Smooth muscle cell (in vitro differentiated cells): ENCODE results near the gene MYBL2. TPM values are rescaled to one million over a fixed set of nuclear protein-coding genes. Genes with fewer than 3 reads are reported as not detected.

Experiments used
- DNase-seq: peaks from one replicate; lab custom pipeline; 2025; ENCODE audit not compliant: unreplicated experiment; lab: John Stamatoyannopoulos, UW
- H2AFZ ChIP-seq: fragments of 200-600 bp; sonication (generic); 2 replicates; pipeline ENCODE4 v1.6.0; 2016; ENCODE audit warnings: antibody characterized with exemption, low read depth, mild to moderate bottlenecking
- H3F3A ChIP-seq: fragments of 200-600 bp; sonication (generic); 2 replicates; pipeline ENCODE4 v1.6.0; 2017; ENCODE audit warnings: antibody characterized with exemption, low read depth
- H3K27ac ChIP-seq: fragments of 200-600 bp; sonication (generic); 2 replicates; pipeline ENCODE4 v1.5.1; 2016; ENCODE audit warnings: low read depth, mild to moderate bottlenecking
- H3K27me3 ChIP-seq: fragments of 200-600 bp; sonication (generic); 2 replicates; pipeline ENCODE4 v1.6.1; 2016; ENCODE audit warnings: low read depth, mild to moderate bottlenecking
- H3K36me3 ChIP-seq: fragments of 200-600 bp; sonication (generic); 2 replicates; pipeline ENCODE4 v1.5.1; 2016; ENCODE audit warnings: low read depth
- H3K4me1 ChIP-seq: fragments of 200-600 bp; sonication (generic); 2 replicates; pipeline ENCODE4 v1.5.1; 2016; ENCODE audit warnings: low read depth
- H3K4me2 ChIP-seq: fragments of 200-600 bp; sonication (generic); 2 replicates; pipeline ENCODE4 v1.6.0; 2016; ENCODE audit warnings: mild to moderate bottlenecking
- H3K4me3 ChIP-seq: fragments of 200-600 bp; sonication (generic); 2 replicates; pipeline ENCODE4 v1.5.1; 2016; ENCODE audit warnings: mild to moderate bottlenecking
- H3K79me2 ChIP-seq: fragments of 200-600 bp; sonication (generic); 2 replicates; pipeline ENCODE4 v1.6.0; 2016; ENCODE audit warnings: low read depth, mild to moderate bottlenecking
- H3K9ac ChIP-seq: fragments of 200-600 bp; sonication (generic); 2 replicates; pipeline ENCODE4 v1.6.0; 2016; ENCODE audit warnings: low read depth
- H3K9me3 ChIP-seq: fragments of 200-600 bp; sonication (generic); replicated peaks from 2 replicates; pipeline ENCODE4 v1.5.1; 2016; ENCODE audit warnings: low read depth
- H4K20me1 ChIP-seq: fragments of 200-600 bp; sonication (generic); 2 replicates; pipeline ENCODE4 v1.6.0; 2016; ENCODE audit warnings: low read depth
- CTCF ChIP-seq: fragments of 200-600 bp; sonication (generic); IDR thresholded peaks from 2 replicates; pipeline ENCODE4 v1.5.1; 2017; ENCODE audit warnings: borderline replicate concordance, mild to moderate bottlenecking, antibody characterized with exemption; ENCODE audit not compliant: insufficient read depth, poor library complexity, severe bottlenecking
- WGBS: methylation state at CpG from one replicate; pipeline ENCODE4 v1.1.7; 2016; ENCODE audit warnings: low lambda C conversion rate; 5-methylcytosine and 5-hydroxymethylcytosine counted together
- polyA plus RNA-seq: library from polyadenylated mRNA; unstranded; fragments of >200 nt; fragmentation: Nextera tagmentation; extraction: Ambion mirVana; gene quantifications from 2 replicates; pipeline ENCODE4 v1.2.1, GENCODE V29; 2016
- total RNA-seq: library from RNA; depleted of rRNA; stranded (reverse); fragments of >200 nt; gene quantifications from 2 replicates; pipeline ENCODE4 v1.2.3, GENCODE V29; 2014

Gene MYBL2
- total and polyA plus RNA-seq, 2 experiments from 2014 or later, result 8.6 to 26.2 TPM

- no peak within 1 kb of the TSS for H3K9ac ChIP-seq
These were observed 60.0 kb downstream of the MYBL2 start, which contains the start of gene GTSF1L for GRCh38 chr20:43726811-43727338. TSS of gene GTSF1L (minus strand) at chr20:43727002. CDS start at chr20:43726694, 308 bp downstream.

GRCh38 chr20:43727980-43728590 lies 61.2 kb downstream of the MYBL2 start:
- WGBS, result 100% methylated on average over 1 of the region's 1 CpG
- H4K20me1 ChIP-seq, result no peaks in the 10 kb centered on the region

More at GRCh38 chr20:43726811-43727338, 60.0 kb downstream of the MYBL2 start, which contains the start of gene GTSF1L:
- H3F3A ChIP-seq, result no peaks in the 10 kb centered on the region
- no peak for DNase-seq
- no peaks in the 10 kb centered on the region for H3K27me3 ChIP-seq
- no peak within 1 kb of the TSS for H3K4me2 ChIP-seq
- H3K36me3 ChIP-seq, result no peaks in the 10 kb centered on the region
- no peaks in the 10 kb centered on the region for H3K4me1 ChIP-seq
- H4K20me1 ChIP-seq, result no peaks in the 10 kb centered on the region
- no peak for TF ChIP-seq CTCF
- H3K79me2 ChIP-seq, result no peaks in the 10 kb centered on the region
- no peak within 1 kb of the TSS for H3K27ac ChIP-seq
- no peak within 1 kb of the TSS for H2AFZ ChIP-seq
- H3K9me3 ChIP-seq, result no peaks in the 10 kb centered on the region
- WGBS, result 88% methylated on average over 11 of the region's 11 CpGs
- no peak within 1 kb of the TSS for H3K4me3 ChIP-seq

GRCh38 chr20:43728686-43729255 lies 61.9 kb downstream of the MYBL2 start:
- H3K4me3 ChIP-seq, result no peak overlapping the region
- no peak overlapping the region for H3K4me2 ChIP-seq
- H3K79me2 ChIP-seq, result no peaks in the 10 kb centered on the region
- WGBS, result 93% methylated on average over 7 of the region's 7 CpGs
- no peaks in the 10 kb centered on the region for H4K20me1 ChIP-seq
- no peaks in the 10 kb centered on the region for H3K27me3 ChIP-seq
- no peaks in the 10 kb centered on the region for H3K36me3 ChIP-seq
- TF ChIP-seq CTCF, result no peak
- no peaks in the 10 kb centered on the region for H3F3A ChIP-seq
- no peaks in the 10 kb centered on the region for H3K4me1 ChIP-seq
- DNase-seq, result no peak
- no peak overlapping the region for H3K27ac ChIP-seq
- no peaks in the 10 kb centered on the region for H3K9me3 ChIP-seq
- no peak overlapping the region for H3K9ac ChIP-seq
- no peak overlapping the region for H2AFZ ChIP-seq

More at GRCh38 chr20:43727980-43728590, 61.2 kb downstream of the MYBL2 start:
- Histone ChIP-seq H3F3A (no peaks in the 10 kb centered on the region), H3K4me3 (no peak overlapping the region), H3K4me2 (no peak overlapping the region), H2AFZ (no peak overlapping the region), H3K79me2 (no peaks in the 10 kb centered on the region), H3K27me3 (no peaks in the 10 kb centered on the region), H3K4me1 (no peaks in the 10 kb centered on the region), H3K9me3 (no peaks in the 10 kb centered on the region), H3K9ac (no peak overlapping the region), H3K27ac (no peak overlapping the region), H3K36me3 (no peaks in the 10 kb centered on the region)
- TF ChIP-seq CTCF, result no peak
- DNase-seq, result no peak
